ENCODE measurements around the gene ATP2C1. TPM values are rescaled to one million over a fixed set of nuclear protein-coding genes. Genes with fewer than 3 reads are reported as not detected.
A peak's percentile ranks its signal among the peaks of the same experiment; 100 is the strongest.

ATP2C1 gene
- total RNA-seq, 4 donors from 2014 or later: 32.1 to 52.3 (median 35.0) TPM

DNA sequence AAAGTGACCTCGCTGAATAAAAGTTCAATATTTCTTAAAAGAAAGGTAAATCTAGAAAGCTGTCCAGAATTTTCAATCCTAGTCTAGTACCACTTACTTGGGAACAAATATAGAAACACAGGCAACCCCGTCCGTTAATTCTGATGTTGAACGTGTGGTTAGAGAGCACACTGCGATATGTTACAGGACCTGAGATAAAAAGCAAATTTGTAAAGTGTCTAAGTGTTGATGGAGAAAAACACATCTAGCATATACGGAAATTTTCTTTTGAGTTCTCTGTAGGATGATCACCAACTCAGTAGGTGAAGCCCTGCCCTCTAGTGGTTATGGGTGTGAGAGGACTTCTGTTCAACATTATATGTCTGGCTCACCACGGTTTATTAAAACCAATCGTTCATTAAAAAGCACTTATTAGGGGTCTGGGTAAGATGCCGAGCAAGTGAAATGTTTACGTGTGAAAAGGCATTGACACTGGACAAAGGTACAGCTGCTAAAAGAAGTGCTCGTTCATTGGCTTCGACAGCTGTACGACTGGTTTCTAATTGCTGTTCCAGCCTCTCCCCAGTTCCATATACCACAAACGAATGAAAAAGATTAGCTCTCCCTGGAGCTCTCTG lies 1.0 kb upstream of the ATP2C1 start:
- Histone ChIP-seq H3K27ac (replicated peaks in 1 of 4) (peak overlapping the region; percentile 94 to 98 (median 96)), H3K9me3 (no peaks in the 10 kb centered on the region), H3K4me3 (peak overlapping the region; percentile 78 to 94 (median 90)), H3K36me3 (no peaks in the 10 kb centered on the region), H3K4me1 (peaks cover 13 to 34% (median 32%) of the 10 kb centered on the region in 4 donors), H3K27me3 (no peaks in the 10 kb centered on the region)
- no peak for DNase-seq (ENCODE audit: extremely low spot score)
- no peak for TF ChIP-seq POLR2A (IDR thresholded peaks at IDR 0.05; ENCODE audit: low read depth)
- TF ChIP-seq, protein P1, sequence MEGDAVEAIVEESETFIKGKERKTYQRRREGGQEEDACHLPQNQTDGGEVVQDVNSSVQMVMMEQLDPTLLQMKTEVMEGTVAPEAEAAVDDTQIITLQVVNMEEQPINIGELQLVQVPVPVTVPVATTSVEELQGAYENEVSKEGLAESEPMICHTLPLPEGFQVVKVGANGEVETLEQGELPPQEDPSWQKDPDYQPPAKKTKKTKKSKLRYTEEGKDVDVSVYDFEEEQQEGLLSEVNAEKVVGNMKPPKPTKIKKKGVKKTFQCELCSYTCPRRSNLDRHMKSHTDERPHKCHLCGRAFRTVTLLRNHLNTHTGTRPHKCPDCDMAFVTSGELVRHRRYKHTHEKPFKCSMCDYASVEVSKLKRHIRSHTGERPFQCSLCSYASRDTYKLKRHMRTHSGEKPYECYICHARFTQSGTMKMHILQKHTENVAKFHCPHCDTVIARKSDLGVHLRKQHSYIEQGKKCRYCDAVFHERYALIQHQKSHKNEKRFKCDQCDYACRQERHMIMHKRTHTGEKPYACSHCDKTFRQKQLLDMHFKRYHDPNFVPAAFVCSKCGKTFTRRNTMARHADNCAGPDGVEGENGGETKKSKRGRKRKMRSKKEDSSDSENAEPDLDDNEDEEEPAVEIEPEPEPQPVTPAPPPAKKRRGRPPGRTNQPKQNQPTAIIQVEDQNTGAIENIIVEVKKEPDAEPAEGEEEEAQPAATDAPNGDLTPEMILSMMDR (IDR thresholded peaks at IDR 0.05): peak; percentile 86 to 89 (median 86)
- 3% methylated on average over 14 of the region's 14 CpGs for WGBS
- intact Hi-C loops (cut with DNase I): loop anchor here (2.0 to 10.0 kb wide), 2 partner anchors 134 to 492 kb away; partner anchors contain the start of gene NUDT16

DNA sequence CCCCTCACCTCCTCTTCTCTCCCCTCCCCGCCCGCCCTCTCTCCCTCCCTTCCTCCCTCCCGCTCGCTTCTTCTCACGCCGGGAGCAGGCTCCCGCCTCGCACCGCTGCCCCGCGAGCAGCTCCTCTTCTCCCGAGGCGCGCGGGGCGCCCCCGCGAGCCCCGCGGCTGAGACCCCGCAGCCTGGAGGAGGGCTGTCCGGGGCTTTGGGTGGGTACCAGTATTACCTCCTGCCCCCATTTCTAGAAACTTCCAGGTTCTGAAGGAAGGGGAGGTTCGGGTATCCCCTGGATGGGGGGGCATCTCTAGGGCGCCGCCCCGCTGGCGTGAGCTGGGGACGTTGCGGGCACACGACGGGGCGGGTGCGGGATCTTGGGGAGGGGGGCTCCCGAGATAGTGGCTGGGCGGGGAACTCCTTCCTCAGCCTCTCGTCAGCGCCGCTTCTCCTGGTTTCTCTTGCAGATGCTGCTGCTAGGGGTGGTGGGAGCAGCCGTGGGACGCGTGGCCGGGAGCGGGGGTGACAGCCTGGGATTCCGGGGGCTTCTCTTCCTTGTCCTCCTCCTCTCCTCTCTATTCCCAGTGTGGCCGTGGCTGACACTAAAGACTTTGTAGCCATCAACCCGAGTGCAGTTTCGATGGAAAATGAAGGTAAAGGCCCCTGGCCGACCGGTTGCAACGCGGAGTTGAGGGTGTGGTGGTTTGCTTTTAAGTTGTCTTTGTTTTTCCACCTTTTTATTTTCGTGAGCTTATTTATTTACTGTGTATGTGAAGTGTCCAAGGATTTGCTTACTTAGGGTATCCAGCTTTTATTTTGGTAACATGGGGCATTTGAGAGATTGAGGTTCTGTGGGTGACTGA lies 474 bp downstream of the ATP2C1 start:
- intact Hi-C loops (cut with DNase I): loop anchor here (10.0 kb wide), 1 partner anchor 490 kb away; the partner anchor contains the start of gene NUDT16
- H3K4me1 ChIP-seq: peaks cover 13 to 46% (median 33%) of the 10 kb centered on the region in 4 donors
- no peak for TF ChIP-seq EP300 (IDR thresholded peaks at IDR 0.05)
- TF ChIP-seq POLR2A (IDR thresholded peaks at IDR 0.05; ENCODE audit: low read depth): no peak
- no peak for TF ChIP-seq POLR2AphosphoS5 (IDR thresholded peaks at IDR 0.05)
- TF ChIP-seq, protein P1 (IDR thresholded peaks at IDR 0.05): no peak
- peak overlapping the region; percentile 78 to 94 (median 90) for H3K4me3 ChIP-seq
- no peak for DNase-seq (ENCODE audit: extremely low spot score)
- H3K27me3 ChIP-seq: no peaks in the 10 kb centered on the region
- no peaks in the 10 kb centered on the region for H3K36me3 ChIP-seq
- no peaks in the 10 kb centered on the region for H3K9me3 ChIP-seq
- WGBS: 0% methylated on average over 18 of the region's 52 CpGs
- peak overlapping the region; percentile 94 to 98 (median 96) for H3K27ac ChIP-seq (replicated peaks in 1 of 4)

DNA sequence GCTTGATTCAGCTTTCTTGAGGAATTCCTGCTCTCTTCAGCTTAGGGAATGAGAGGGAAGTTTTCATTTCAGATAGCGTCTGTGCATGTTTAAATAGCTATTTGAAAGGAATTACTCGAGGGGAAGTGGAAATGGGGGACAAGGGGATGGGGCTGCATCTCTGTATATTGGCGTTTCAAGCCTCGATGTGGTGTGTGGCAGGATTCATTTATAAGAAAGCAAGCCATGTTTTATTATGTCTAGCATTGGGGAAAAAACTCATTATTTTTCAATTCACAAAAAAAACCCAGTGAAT lies 1.0 kb downstream of the ATP2C1 start:
- DNase-seq (ENCODE audit: extremely low spot score): no peak
- TF ChIP-seq, protein P1 (IDR thresholded peaks at IDR 0.05): no peak
- TF ChIP-seq EP300 (IDR thresholded peaks at IDR 0.05) (no peak), POLR2AphosphoS5 (IDR thresholded peaks at IDR 0.05) (no peak), POLR2A (IDR thresholded peaks at IDR 0.05; ENCODE audit: low read depth) (no peak)
- no peaks in the 10 kb centered on the region for H3K27me3 ChIP-seq
- WGBS: 2% methylated on average over 4 of the region's 4 CpGs
- H3K9me3 ChIP-seq: no peaks in the 10 kb centered on the region
- H3K36me3 ChIP-seq: no peaks in the 10 kb centered on the region
- intact Hi-C loops (cut with DNase I): loop anchor here (10.0 kb wide), 1 partner anchor 490 kb away; the partner anchor contains the start of gene NUDT16
- peaks cover 13 to 46% (median 33%) of the 10 kb centered on the region in 4 donors for H3K4me1 ChIP-seq
- peak overlapping the region; percentile 94 to 98 (median 96) for H3K27ac ChIP-seq (replicated peaks in 1 of 4)
- H3K4me3 ChIP-seq: peak overlapping the region; percentile 78 to 94 (median 90)

DNA sequence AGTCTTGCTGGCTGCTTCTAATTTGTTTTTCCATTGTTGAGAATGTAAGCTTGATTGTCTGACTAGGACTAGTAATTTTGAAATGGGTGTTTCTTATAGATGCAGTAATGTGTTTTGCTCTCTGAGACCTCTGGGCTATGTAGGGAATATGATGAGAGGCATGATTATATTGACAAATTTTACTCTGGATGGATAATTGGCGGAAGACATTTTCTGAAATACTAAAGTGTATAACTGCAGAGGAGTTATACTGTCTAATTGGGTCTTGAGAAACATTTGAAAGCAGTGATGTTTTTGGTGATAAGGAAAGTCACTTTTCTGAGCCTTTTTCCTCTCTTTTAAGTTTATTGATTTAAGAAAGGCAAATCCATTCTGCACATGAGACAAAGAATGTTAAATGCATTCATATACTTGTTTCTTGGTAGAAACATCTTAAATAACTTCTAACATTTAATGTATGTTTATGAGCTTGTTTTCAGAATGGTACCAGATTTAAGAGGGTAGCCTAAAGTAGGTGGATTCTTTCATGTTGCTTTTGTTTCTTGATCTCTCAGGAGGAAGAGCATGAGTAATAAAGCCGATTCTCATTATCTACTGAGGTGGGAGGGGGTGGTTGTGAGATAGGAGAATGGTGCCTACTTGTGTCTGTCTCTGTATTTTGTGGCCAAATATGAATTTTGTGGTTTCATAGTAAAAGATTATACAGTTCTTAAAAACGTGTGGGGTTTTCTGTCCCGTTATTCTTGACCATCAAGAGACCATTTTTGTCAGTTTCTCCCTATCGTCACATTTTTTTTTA lies 2.0 kb downstream of the ATP2C1 start:
- 83% methylated on average over 5 of the region's 5 CpGs for WGBS
- Histone ChIP-seq H3K27me3 (no peaks in the 10 kb centered on the region), H3K9me3 (no peaks in the 10 kb centered on the region), H3K4me1 (peaks cover 21 to 53% (median 36%) of the 10 kb centered on the region in 4 donors), H3K27ac (replicated peaks in 1 of 4) (no peak overlapping the region), H3K4me3 (peak overlapping the region in 1 of 4 donors; percentile 89), H3K36me3 (no peaks in the 10 kb centered on the region)
- intact Hi-C loops (cut with DNase I): loop anchor here (10.0 kb wide), 1 partner anchor 489 kb away; the partner anchor contains the start of gene NUDT16
- no peak for DNase-seq (ENCODE audit: extremely low spot score)
- no peak for TF ChIP-seq POLR2AphosphoS5 (IDR thresholded peaks at IDR 0.05)
- no peak for TF ChIP-seq POLR2A (IDR thresholded peaks at IDR 0.05; ENCODE audit: low read depth)
